T-helper 2 cell (primary cell): ENCODE data around the gene C10orf143.
"Not testable (repeated sequence)": the region's sequence is repeated elsewhere in the genome, so short reads cannot be mapped to it uniquely, and the experiment has no call there.

ENCODE experiments used
- DNase-seq, 5 experiments: peaks; one replicate each; pipeline versions ENCODE4 v3.0.0 to v3.0.0-alpha.2; 2012 to 2022
- total RNA-seq, 2 donors: gene quantifications; one replicate each; lab custom pipeline; 2026; lab: John Stamatoyannopoulos, UW

Gene C10orf143
- 1.6 to 4.7 reads per million in 2 donors for total RNA-seq

GRCh38 chr10:130110246-130111112 is at the start of gene C10orf143:
Gene C10orf143 (minus strand): TSS chr10:130110830. CDS start chr10:130110772, 58 bp downstream.
- DNase-seq: peak; percentile 96 to 99 (median 98)

- no peak for DNase-seq
Observed at GRCh38 chr10:130159192-130159794, 48.7 kb upstream of the C10orf143 start.

GRCh38 chr10:130146042-130146441 is 35.4 kb upstream of the C10orf143 start:
- DNase-seq: no peak

GRCh38 chr10:130141878-130142277 is 31.2 kb upstream of the C10orf143 start:
- peak in 1 of 5 experiments; percentile 72 for DNase-seq

GRCh38 chr10:130141460-130141859 is 30.8 kb upstream of the C10orf143 start:
- peak in 1 of 5 experiments; percentile 68 for DNase-seq

GRCh38 chr10:130141038-130141437 is 30.4 kb upstream of the C10orf143 start:
- DNase-seq: no peak

GRCh38 chr10:130140425-130140824 is 29.8 kb upstream of the C10orf143 start:
- DNase-seq: peak in 1 of 5 experiments; percentile 53

GRCh38 chr10:130138479-130138866 is 27.8 kb upstream of the C10orf143 start:
- peak in 1 of 5 experiments; percentile 57 for DNase-seq

GRCh38 chr10:130137659-130138478 is 27.2 kb upstream of the C10orf143 start:
- no peak for DNase-seq

- peak in 1 of 5 experiments; percentile 30 for DNase-seq
Observed at GRCh38 chr10:130137090-130137448, 26.4 kb upstream of the C10orf143 start.

- DNase-seq: peak; percentile 80 to 91 (median 87)
Observed at GRCh38 chr10:130136226-130137089, 25.8 kb upstream of the C10orf143 start, which contains the start of gene GLRX3. Gene GLRX3 (plus strand): TSS chr10:130136391. CDS start chr10:130136421, 30 bp downstream.

- no peak for DNase-seq
Observed at GRCh38 chr10:130135676-130136225, 25.1 kb upstream of the C10orf143 start.

GRCh38 chr10:130128922-130129321 is 18.3 kb upstream of the C10orf143 start:
- DNase-seq: no peak

- no peak for DNase-seq
Observed at GRCh38 chr10:130128062-130128781, 17.6 kb upstream of the C10orf143 start.

GRCh38 chr10:130127364-130128061 is 16.9 kb upstream of the C10orf143 start:
- DNase-seq: peak in 4 of 5 experiments; percentile 32 to 84 (median 40)

- no peak for DNase-seq
Observed at GRCh38 chr10:130121486-130122079, 11.0 kb upstream of the C10orf143 start.

- not testable (repeated sequence) for DNase-seq
Observed at GRCh38 chr10:130117535-130117934, 6.9 kb upstream of the C10orf143 start.

- DNase-seq: not testable (repeated sequence)
Observed at GRCh38 chr10:130116942-130117341, 6.3 kb upstream of the C10orf143 start.

- no peak for DNase-seq
Observed at GRCh38 chr10:130112821-130113220, 2.2 kb upstream of the C10orf143 start.

GRCh38 chr10:130111852-130112180 is 1.2 kb upstream of the C10orf143 start:
- peak in 1 of 5 experiments; percentile 67 for DNase-seq
